SK-N-SH (cell line): Measurements from ENCODE around the gene TBX1. TPM values are rescaled to one million over a fixed set of nuclear protein-coding genes. Genes with fewer than 3 reads are reported as not detected.

Source experiments
- CTCF ChIA-PET: fragments of 300-600, 350-600 bp; formaldehyde crosslinking; extraction: SDS; loops from one replicate; lab custom pipeline; 2021; lab: Yijun Ruan, JAX
- POLR2A ChIA-PET: fragments of 350-600 bp; sonication (Branson Sonifier 250); formaldehyde crosslinking; extraction: SDS; loops from one replicate; lab custom pipeline; 2020; ENCODE audit warnings: antibody characterized with exemption, inconsistent platforms; lab: Yijun Ruan, JAX
- DNase-seq: peaks from one replicate; pipeline ENCODE4 v3.0.0; 2012
- H2AFZ ChIP-seq: fragments of 200-600 bp; sonication (generic); 2 replicates; pipeline ENCODE4 v1.8.1; 2016; ENCODE audit warnings: antibody characterized with exemption, mild to moderate bottlenecking, low read depth
- H3F3A ChIP-seq: fragments of 200-600 bp; sonication (generic); replicated peaks from 2 replicates; pipeline ENCODE3; 2016; ENCODE audit warnings: antibody characterized with exemption, mild to moderate bottlenecking; ENCODE audit not compliant: insufficient read depth
- H3K27ac ChIP-seq, 2 experiments: fragments of 200-500 bp in 1 of 2; fragments of 200-600 bp in 1 of 2; sonication (Bioruptor generic) in 1 of 2; sonication (generic), shearing (Covaris generic) in 1 of 2; 2 replicates each; pipeline versions ENCODE4 v1.5.1 to v1.6.1; 2014 to 2016; ENCODE audit warnings: low read depth in 2 of 2, inconsistent platforms in 1 of 2, low read length in 1 of 2, mild to moderate bottlenecking in 1 of 2, mixed read lengths in 1 of 2
- H3K27me3 ChIP-seq: fragments of 200-600 bp; sonication (generic), shearing (Covaris generic); 2 replicates; pipeline ENCODE4 v1.6.1; 2016; ENCODE audit warnings: mixed run types; ENCODE audit not compliant: insufficient read depth
- H3K36me3 ChIP-seq, 2 experiments: fragments of 200-500 bp in 1 of 2; fragments of 200-600 bp in 1 of 2; sonication (Bioruptor generic) in 1 of 2; sonication (generic) in 1 of 2; replicated peaks in 1 of 2; 2 replicates each; pipeline versions ENCODE3 to v1.5.1; 2014 to 2016; ENCODE audit warnings: low read length in 1 of 2, mild to moderate bottlenecking in 1 of 2; ENCODE audit not compliant: insufficient read depth in 2 of 2, control insufficient read depth in 1 of 2
- H3K4me1 ChIP-seq, 2 experiments: fragments of 200-500 bp in 1 of 2; fragments of 200-600 bp in 1 of 2; sonication (Bioruptor generic) in 1 of 2; sonication (generic), shearing (Covaris generic) in 1 of 2; 2 replicates each; pipeline versions ENCODE4 v1.5.1 to v1.6.1; 2014 to 2016; ENCODE audit warnings: low read depth in 1 of 2, low read length in 1 of 2, mixed run types in 1 of 2; ENCODE audit not compliant: insufficient read depth in 2 of 2, control insufficient read depth in 1 of 2
- H3K4me2 ChIP-seq: fragments of 200-600 bp; sonication (generic), shearing (Covaris generic); 2 replicates; pipeline ENCODE4 v1.6.1; 2017; ENCODE audit warnings: mixed run types
- H3K4me3 ChIP-seq, 2 experiments: fragments of 200-500 bp in 1 of 2; fragments of 200-600 bp in 1 of 2; sonication (Bioruptor generic) in 1 of 2; sonication (generic), shearing (Covaris generic) in 1 of 2; 2 replicates each; pipeline versions ENCODE4 v1.5.1 to v1.8.1; 2014 to 2016; ENCODE audit warnings: low read depth in 2 of 2, inconsistent platforms in 1 of 2, low read length in 1 of 2, mild to moderate bottlenecking in 1 of 2, mixed read lengths in 1 of 2, moderate library complexity in 1 of 2
- H3K79me2 ChIP-seq: fragments of 200-600 bp; sonication (generic); 2 replicates; pipeline ENCODE4 v1.8.1; 2017; ENCODE audit warnings: mild to moderate bottlenecking; ENCODE audit not compliant: insufficient read depth
- H3K9ac ChIP-seq: fragments of 200-600 bp; sonication (generic); 2 replicates; pipeline ENCODE4 v1.6.1; 2017; ENCODE audit warnings: mixed run types
- H3K9me2 ChIP-seq: fragments of 200-600 bp; sonication (generic); 2 replicates; pipeline ENCODE4 v1.6.1; 2017; ENCODE audit warnings: mixed run types
- H3K9me3 ChIP-seq: fragments of 200-600 bp; sonication (generic); 2 replicates; pipeline ENCODE4 v1.6.1; 2017; ENCODE audit warnings: mixed run types, mild to moderate bottlenecking, moderate library complexity
- H4K20me1 ChIP-seq: fragments of 200-600 bp; sonication (generic); 2 replicates; pipeline ENCODE4 v1.6.1; 2017; ENCODE audit warnings: mild to moderate bottlenecking, mixed run types; ENCODE audit not compliant: insufficient read depth
- CTCF ChIP-seq: fragments of 200-600 bp; sonication (generic); IDR thresholded peaks from 2 replicates; pipeline ENCODE4 v1.6.1; 2017; ENCODE audit warnings: antibody characterized with exemption, mild to moderate bottlenecking, moderate library complexity
- EZH2phosphoT487 ChIP-seq: fragments of 200-600 bp; sonication (generic); IDR thresholded peaks from 2 replicates; pipeline ENCODE4 v1.6.1; 2017; ENCODE audit warnings: low read depth, mixed run types, mild to moderate bottlenecking, antibody characterized with exemption, moderate library complexity, borderline replicate concordance
- MXI1 ChIP-seq: IDR thresholded peaks from 2 replicates; pipeline ENCODE4 v1.6.1; 2012; ENCODE audit warnings: mild to moderate bottlenecking, low read depth, low read length, improper control_type of control experiment
- POLR2AphosphoS5 ChIP-seq: IDR thresholded peaks from 2 replicates; pipeline ENCODE4 v1.6.1; 2012; ENCODE audit warnings: low read depth, low read length
- RAD21 ChIP-seq: IDR thresholded peaks from 2 replicates; pipeline ENCODE4 v1.6.1; 2012; ENCODE audit warnings: mild to moderate bottlenecking, low read length
- RCOR1 ChIP-seq: fragments of 150-350 bp; IDR thresholded peaks from 2 replicates; pipeline ENCODE4 v1.6.1; 2017; ENCODE audit warnings: antibody characterized with exemption, low read length
- RFX5 ChIP-seq: IDR thresholded peaks from 2 replicates; pipeline ENCODE4 v1.6.1; 2012; ENCODE audit warnings: mild to moderate bottlenecking, improper control_type of control experiment, low read length
- SMC3 ChIP-seq: IDR thresholded peaks from 2 replicates; pipeline ENCODE4 v1.6.1; 2012; ENCODE audit warnings: low read depth, low read length, improper control_type of control experiment
- TEAD4 ChIP-seq: IDR thresholded peaks from 2 replicates; pipeline ENCODE4 v1.4.0; 2012; ENCODE audit warnings: mild to moderate bottlenecking, borderline replicate concordance; ENCODE audit not compliant: insufficient read depth
- USF2 ChIP-seq: fragments of 150-350 bp; IDR thresholded peaks from 2 replicates; pipeline ENCODE4 v1.6.1; 2017; ENCODE audit warnings: antibody characterized with exemption, low read length, low read depth, borderline replicate concordance
- WGBS: methylation state at CpG from one replicate; pipeline ENCODE4 v1.1.6; 2017; ENCODE audit warnings: low lambda C conversion rate; 5-methylcytosine and 5-hydroxymethylcytosine counted together
- polyA plus RNA-seq, 3 experiments: library from polyadenylated mRNA; depleted of rRNA; stranded (reverse); fragments of >200 nt; gene quantifications; 2 replicates each; pipeline ENCODE4 v1.2.3, GENCODE V29; 2012

The TBX1 gene
- polyA plus RNA-seq, 1 of the 3 experiments (the other 2 are of a cell fraction) = not detected

GRCh38 chr22:19755722-19756287 is 4.8 kb upstream of the TBX1 start:
- no peaks in the 10 kb centered on the region for H3F3A ChIP-seq
- H3K9me3 ChIP-seq = no peaks in the 10 kb centered on the region
- H3K4me2 ChIP-seq = peak overlapping the region; percentile 41; the same call in 1 of the 2 replicates
- ChIA-PET CTCF (interaction anchor here (0.6 to 2.5 kb wide), 26 partner anchors 8 to 161 kb away, joined by 3 to 15 read pairs (median 4); no protein-coding TSS in a partner anchor), POLR2A (no interaction called here)
- H3K79me2 ChIP-seq = no peaks in the 10 kb centered on the region
- H3K4me3 ChIP-seq = no peak overlapping the region
- H3K4me1 ChIP-seq = peaks cover 0 to 6% of the 10 kb centered on the region in 2 experiments; a peak in 2 of 4 replicates
- WGBS = 26% methylated on average over 13 of the region's 26 CpGs
- peaks cover 53% of the 10 kb centered on the region for H3K27me3 ChIP-seq
- no peaks in the 10 kb centered on the region for H3K36me3 ChIP-seq
- DNase-seq = peak; percentile 71
- H3K9ac ChIP-seq = no peak overlapping the region
- no peaks in the 10 kb centered on the region for H3K9me2 ChIP-seq
- H2AFZ ChIP-seq = no peak overlapping the region
- H3K27ac ChIP-seq = no peak overlapping the region
- no peaks in the 10 kb centered on the region for H4K20me1 ChIP-seq
- TF ChIP-seq RCOR1 (no peak), USF2 (no peak), SMC3 (no peak), CTCF (no peak; the same call in 1 of the 2 replicates), POLR2AphosphoS5 (no peak), EZH2phosphoT487 (no peak), TEAD4 (no peak)

- H3K9ac ChIP-seq = no peak overlapping the region
- 28% methylated on average over 26 of the region's 76 CpGs for WGBS
- peak; percentile 78 for DNase-seq
- H3K27me3 ChIP-seq = peaks cover 53% of the 10 kb centered on the region
- no peaks in the 10 kb centered on the region for H3F3A ChIP-seq
- no peaks in the 10 kb centered on the region for H3K9me2 ChIP-seq
- H3K27ac ChIP-seq = no peak overlapping the region
- peaks cover 0 to 6% of the 10 kb centered on the region in 2 experiments; a peak in 2 of 4 replicates for H3K4me1 ChIP-seq
- H3K36me3 ChIP-seq = no peaks in the 10 kb centered on the region
- no peak overlapping the region for H2AFZ ChIP-seq
- ChIA-PET CTCF (interaction anchor here (0.6 to 2.5 kb wide), 25 partner anchors 8 to 161 kb away, joined by 3 to 15 read pairs (median 4); no protein-coding TSS in a partner anchor), POLR2A (no interaction called here)
- H3K9me3 ChIP-seq = no peaks in the 10 kb centered on the region
- H3K4me2 ChIP-seq = no peak overlapping the region
- TF ChIP-seq RAD21 = peak; percentile 46
- peak; percentile 43 for TF ChIP-seq SMC3
- TF ChIP-seq MXI1 = no peak
- peak; percentile 47 for TF ChIP-seq CTCF
- TF ChIP-seq RFX5 = no peak
- TF ChIP-seq EZH2phosphoT487 = 0 out of 2 replicates have a peak, but pooled peaks have one; percentile 50
- H4K20me1 ChIP-seq = no peaks in the 10 kb centered on the region
- no peak overlapping the region for H3K4me3 ChIP-seq
- H3K79me2 ChIP-seq = no peaks in the 10 kb centered on the region
These were observed 4.1 kb upstream of the TBX1 start for GRCh38 chr22:19756288-19757128.
